Panc1 (cell line): ENCODE measurements around the gene SPECC1L.

ENCODE experiments used
- POLR2AphosphoS5 ChIP-seq: IDR thresholded peaks from 2 replicates; pipeline ENCODE4 v1.6.1; 2012; ENCODE audit warnings: mild to moderate bottlenecking, low read depth, low read length, moderate library complexity
- SIN3A ChIP-seq: IDR thresholded peaks from 2 replicates; pipeline ENCODE4 v1.6.1; 2012; ENCODE audit warnings: low read depth, mild to moderate bottlenecking, low read length, moderate library complexity, borderline replicate concordance; ENCODE audit not compliant: insufficient read depth
- TF ChIP-seq, protein P1 (sequence below), 2 experiments: IDR thresholded peaks; 2 replicates each; pipeline ENCODE4 v1.6.1; 2011 to 2012; ENCODE audit warnings: low read depth in 2 of 2, control low read depth in 1 of 2, low read length in 1 of 2, mild to moderate bottlenecking in 1 of 2, moderate library complexity in 1 of 2; ENCODE audit not compliant: insufficient read depth in 1 of 2
- TF ChIP-seq, protein P2 (sequence below): fragments of 450-650 bp; IDR thresholded peaks from 2 replicates; pipeline ENCODE4 v1.5.1; 2017; ENCODE audit warnings: mild to moderate bottlenecking

DNA sequence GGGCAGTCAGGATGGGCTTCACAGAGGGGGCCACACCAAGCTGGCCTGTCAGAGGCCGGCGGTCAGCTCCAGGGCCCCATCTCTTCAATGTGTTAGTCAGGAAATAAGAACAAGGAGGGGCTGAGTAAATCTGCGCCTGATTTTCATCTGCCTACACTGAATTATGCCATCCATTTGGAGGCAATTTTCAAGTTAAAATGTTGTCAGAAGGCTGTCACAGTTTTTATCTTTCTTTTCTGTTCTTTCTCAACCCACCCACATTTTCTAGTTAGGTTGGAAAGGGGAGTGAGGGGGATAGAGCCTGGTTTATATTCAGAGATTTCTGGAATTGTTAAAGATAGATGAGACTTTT is 175.6 kb downstream of the SPECC1L start:
- TF ChIP-seq, protein P1, sequence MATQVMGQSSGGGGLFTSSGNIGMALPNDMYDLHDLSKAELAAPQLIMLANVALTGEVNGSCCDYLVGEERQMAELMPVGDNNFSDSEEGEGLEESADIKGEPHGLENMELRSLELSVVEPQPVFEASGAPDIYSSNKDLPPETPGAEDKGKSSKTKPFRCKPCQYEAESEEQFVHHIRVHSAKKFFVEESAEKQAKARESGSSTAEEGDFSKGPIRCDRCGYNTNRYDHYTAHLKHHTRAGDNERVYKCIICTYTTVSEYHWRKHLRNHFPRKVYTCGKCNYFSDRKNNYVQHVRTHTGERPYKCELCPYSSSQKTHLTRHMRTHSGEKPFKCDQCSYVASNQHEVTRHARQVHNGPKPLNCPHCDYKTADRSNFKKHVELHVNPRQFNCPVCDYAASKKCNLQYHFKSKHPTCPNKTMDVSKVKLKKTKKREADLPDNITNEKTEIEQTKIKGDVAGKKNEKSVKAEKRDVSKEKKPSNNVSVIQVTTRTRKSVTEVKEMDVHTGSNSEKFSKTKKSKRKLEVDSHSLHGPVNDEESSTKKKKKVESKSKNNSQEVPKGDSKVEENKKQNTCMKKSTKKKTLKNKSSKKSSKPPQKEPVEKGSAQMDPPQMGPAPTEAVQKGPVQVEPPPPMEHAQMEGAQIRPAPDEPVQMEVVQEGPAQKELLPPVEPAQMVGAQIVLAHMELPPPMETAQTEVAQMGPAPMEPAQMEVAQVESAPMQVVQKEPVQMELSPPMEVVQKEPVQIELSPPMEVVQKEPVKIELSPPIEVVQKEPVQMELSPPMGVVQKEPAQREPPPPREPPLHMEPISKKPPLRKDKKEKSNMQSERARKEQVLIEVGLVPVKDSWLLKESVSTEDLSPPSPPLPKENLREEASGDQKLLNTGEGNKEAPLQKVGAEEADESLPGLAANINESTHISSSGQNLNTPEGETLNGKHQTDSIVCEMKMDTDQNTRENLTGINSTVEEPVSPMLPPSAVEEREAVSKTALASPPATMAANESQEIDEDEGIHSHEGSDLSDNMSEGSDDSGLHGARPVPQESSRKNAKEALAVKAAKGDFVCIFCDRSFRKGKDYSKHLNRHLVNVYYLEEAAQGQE (IDR thresholded peaks at IDR 0.05; ENCODE audit: insufficient read depth in 1 of 2, low read depth in 2 of 2, low read length in 1 of 2) = no peak
- TF ChIP-seq, protein P2, sequence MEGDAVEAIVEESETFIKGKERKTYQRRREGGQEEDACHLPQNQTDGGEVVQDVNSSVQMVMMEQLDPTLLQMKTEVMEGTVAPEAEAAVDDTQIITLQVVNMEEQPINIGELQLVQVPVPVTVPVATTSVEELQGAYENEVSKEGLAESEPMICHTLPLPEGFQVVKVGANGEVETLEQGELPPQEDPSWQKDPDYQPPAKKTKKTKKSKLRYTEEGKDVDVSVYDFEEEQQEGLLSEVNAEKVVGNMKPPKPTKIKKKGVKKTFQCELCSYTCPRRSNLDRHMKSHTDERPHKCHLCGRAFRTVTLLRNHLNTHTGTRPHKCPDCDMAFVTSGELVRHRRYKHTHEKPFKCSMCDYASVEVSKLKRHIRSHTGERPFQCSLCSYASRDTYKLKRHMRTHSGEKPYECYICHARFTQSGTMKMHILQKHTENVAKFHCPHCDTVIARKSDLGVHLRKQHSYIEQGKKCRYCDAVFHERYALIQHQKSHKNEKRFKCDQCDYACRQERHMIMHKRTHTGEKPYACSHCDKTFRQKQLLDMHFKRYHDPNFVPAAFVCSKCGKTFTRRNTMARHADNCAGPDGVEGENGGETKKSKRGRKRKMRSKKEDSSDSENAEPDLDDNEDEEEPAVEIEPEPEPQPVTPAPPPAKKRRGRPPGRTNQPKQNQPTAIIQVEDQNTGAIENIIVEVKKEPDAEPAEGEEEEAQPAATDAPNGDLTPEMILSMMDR = no peak
- TF ChIP-seq POLR2AphosphoS5 (no peak), SIN3A (no peak)
